CD1c-positive myeloid dendritic cell (primary cell): ENCODE measurements around the gene EHD1.

Source experiments
- DNase-seq: peaks from one replicate; pipeline ENCODE4 v3.0.0-alpha.2; 2016; ENCODE audit errors: extremely low spot score

EHD1 gene

GRCh38 chr11:64878494-64879243 is at the start of gene EHD1:
TSS of gene EHD1 (minus strand) at chr11:64878621. CDS start at chr11:64878464, 157 bp downstream.
- DNase-seq: peak; percentile 100

- DNase-seq: no peak
These were observed 48.3 kb upstream of the EHD1 start for GRCh38 chr11:64926689-64927088.

GRCh38 chr11:64925536-64926436 is 47.4 kb upstream of the EHD1 start:
- no peak for DNase-seq

GRCh38 chr11:64924910-64925284 is 46.5 kb upstream of the EHD1 start:
- peak; percentile 3 for DNase-seq

- peak; percentile 92 for DNase-seq
These were observed 45.8 kb upstream of the EHD1 start, which contains the start of gene PPP2R5B for GRCh38 chr11:64923944-64924909. TSS of gene PPP2R5B (plus strand) at chr11:64924689. CDS start at chr11:64925735, 1,046 bp downstream.

GRCh38 chr11:64923151-64923661 is 44.8 kb upstream of the EHD1 start:
- no peak for DNase-seq

GRCh38 chr11:64921384-64921783 is 43.0 kb upstream of the EHD1 start:
- no peak for DNase-seq

GRCh38 chr11:64920124-64920523 is 41.7 kb upstream of the EHD1 start:
- no peak for DNase-seq

GRCh38 chr11:64919627-64920026 is 41.2 kb upstream of the EHD1 start:
- DNase-seq: no peak

GRCh38 chr11:64918017-64918416 is 39.6 kb upstream of the EHD1 start:
- DNase-seq: no peak

GRCh38 chr11:64917663-64917995 is 39.2 kb upstream of the EHD1 start:
- no peak for DNase-seq

GRCh38 chr11:64916775-64917662 is 38.6 kb upstream of the EHD1 start, which contains the start of gene ATG2A:
TSS of gene ATG2A (minus strand) at chr11:64917209. CDS start at chr11:64917135, 74 bp downstream.
- DNase-seq: peak; percentile 99

GRCh38 chr11:64916040-64916774 is 37.8 kb upstream of the EHD1 start:
- DNase-seq: peak; percentile 83

- peak; percentile 20 for DNase-seq
These were observed 37.0 kb upstream of the EHD1 start for GRCh38 chr11:64915376-64915887.

GRCh38 chr11:64914123-64914522 is 35.7 kb upstream of the EHD1 start:
- no peak for DNase-seq

- no peak for DNase-seq
These were observed 34.8 kb upstream of the EHD1 start for GRCh38 chr11:64913171-64913727.

GRCh38 chr11:64911689-64912088 is 33.3 kb upstream of the EHD1 start:
- no peak for DNase-seq

GRCh38 chr11:64911142-64911541 is 32.7 kb upstream of the EHD1 start:
- DNase-seq: no peak

- no peak for DNase-seq
These were observed 32.2 kb upstream of the EHD1 start for GRCh38 chr11:64910451-64911093.
